Measurements from ENCODE around the gene CCDC192. TPM values are rescaled to one million over a fixed set of nuclear protein-coding genes. Genes with fewer than 3 reads are reported as not detected.

The CCDC192 gene
- total RNA-seq, 6 experiments from 2014 or later: not detected

DNA sequence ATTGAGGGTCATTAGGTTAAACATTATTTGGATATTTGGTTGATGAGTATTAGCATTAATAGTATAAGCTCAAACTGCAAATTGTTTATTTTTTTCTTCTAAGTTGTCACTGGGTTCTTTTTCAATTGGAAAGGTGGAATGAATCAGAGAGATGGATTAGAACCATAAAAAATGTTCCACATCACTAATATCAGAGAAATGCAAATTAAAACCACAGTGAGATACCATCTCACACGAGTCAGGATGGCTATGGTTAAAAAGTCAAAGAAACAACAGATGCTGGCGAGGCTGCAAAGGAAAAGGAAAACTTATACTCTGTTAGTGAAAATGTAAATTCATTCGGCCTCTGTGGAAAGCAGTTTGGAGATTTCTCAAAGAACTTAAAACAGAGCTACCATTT lies 122.8 kb downstream of the CCDC192 start:
- intact Hi-C loops (cut with DNase I): no loop called here
- 40% methylated on average over 3 of the region's 3 CpGs for WGBS (ENCODE audit: insufficient coverage, low coverage, low lambda C conversion rate, missing lambda C conversion rate)
- peaks cover 0 to 11% (median 3%) of the 10 kb centered on the region in 4 donors for H3K4me1 ChIP-seq

DNA sequence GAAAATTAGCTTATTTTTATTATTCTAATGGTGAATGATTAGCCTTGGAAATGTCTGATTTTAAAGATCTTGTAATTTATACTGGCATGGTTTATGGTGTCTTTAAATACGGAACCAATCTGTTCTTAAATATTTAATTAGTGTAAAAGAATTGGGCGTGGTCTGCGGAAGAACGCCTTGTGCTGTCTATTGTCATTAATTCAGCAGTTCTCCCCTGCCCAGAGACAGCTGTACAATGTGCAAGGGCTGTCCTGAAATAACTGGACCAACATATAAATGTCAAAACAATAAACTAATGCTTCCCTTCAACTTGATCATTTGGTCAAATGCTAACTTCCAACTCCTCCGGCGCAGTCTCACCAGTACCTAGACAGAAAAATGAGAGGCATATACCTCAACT lies 124.3 kb downstream of the CCDC192 start:
- intact Hi-C loops (cut with DNase I): no loop called here
- Histone ChIP-seq H3K27ac (no peak overlapping the region), H3K36me3 (no peaks in the 10 kb centered on the region), H3K4me1 (peaks cover 0 to 11% (median 3%) of the 10 kb centered on the region in 4 donors), H3K4me3 (no peak overlapping the region), H3K27me3 (no peaks in the 10 kb centered on the region), H3K9me3 (no peaks in the 10 kb centered on the region)
- TF ChIP-seq POLR2A (IDR thresholded peaks at IDR 0.05): no peak
- TF ChIP-seq, protein P1, sequence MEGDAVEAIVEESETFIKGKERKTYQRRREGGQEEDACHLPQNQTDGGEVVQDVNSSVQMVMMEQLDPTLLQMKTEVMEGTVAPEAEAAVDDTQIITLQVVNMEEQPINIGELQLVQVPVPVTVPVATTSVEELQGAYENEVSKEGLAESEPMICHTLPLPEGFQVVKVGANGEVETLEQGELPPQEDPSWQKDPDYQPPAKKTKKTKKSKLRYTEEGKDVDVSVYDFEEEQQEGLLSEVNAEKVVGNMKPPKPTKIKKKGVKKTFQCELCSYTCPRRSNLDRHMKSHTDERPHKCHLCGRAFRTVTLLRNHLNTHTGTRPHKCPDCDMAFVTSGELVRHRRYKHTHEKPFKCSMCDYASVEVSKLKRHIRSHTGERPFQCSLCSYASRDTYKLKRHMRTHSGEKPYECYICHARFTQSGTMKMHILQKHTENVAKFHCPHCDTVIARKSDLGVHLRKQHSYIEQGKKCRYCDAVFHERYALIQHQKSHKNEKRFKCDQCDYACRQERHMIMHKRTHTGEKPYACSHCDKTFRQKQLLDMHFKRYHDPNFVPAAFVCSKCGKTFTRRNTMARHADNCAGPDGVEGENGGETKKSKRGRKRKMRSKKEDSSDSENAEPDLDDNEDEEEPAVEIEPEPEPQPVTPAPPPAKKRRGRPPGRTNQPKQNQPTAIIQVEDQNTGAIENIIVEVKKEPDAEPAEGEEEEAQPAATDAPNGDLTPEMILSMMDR (IDR thresholded peaks at IDR 0.05): no peak
- DNase-seq (no peak), ATAC-seq (no peak)
- WGBS (ENCODE audit: insufficient coverage, low coverage, low lambda C conversion rate, missing lambda C conversion rate): 90% methylated on average over 6 of the region's 6 CpGs

More for the DNA sequence above, 122.8 kb downstream of the CCDC192 start:
- Histone ChIP-seq H3K36me3 (no peaks in the 10 kb centered on the region), H3K9me3 (no peaks in the 10 kb centered on the region), H3K27me3 (no peaks in the 10 kb centered on the region), H3K4me3 (no peak overlapping the region), H3K27ac (no peak overlapping the region)
- TF ChIP-seq, protein P1 (IDR thresholded peaks at IDR 0.05): no peak
- TF ChIP-seq POLR2A (IDR thresholded peaks at IDR 0.05): no peak
- DNase-seq (no peak), ATAC-seq (no peak)

DNA sequence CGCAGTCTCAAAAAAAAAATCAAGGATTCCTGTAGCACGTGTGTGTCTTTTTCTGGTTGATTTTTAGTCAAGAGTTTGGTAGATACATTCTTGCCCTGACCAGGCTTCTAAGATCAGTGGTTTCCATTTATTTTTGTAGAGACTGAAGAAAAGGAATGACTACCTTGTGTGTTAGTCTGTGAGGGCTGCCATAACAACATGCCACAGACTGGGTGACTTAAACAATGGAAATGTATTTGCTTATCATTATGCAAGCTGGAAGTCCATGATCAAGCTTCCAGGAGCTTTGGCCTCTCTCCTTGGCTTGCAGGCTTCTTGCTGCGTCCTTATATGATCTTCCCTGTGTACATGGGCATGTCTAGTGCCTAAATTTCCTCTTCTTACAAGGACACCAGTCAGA lies 127.0 kb downstream of the CCDC192 start:
- Histone ChIP-seq H3K4me1 (no peaks in the 10 kb centered on the region), H3K36me3 (no peaks in the 10 kb centered on the region), H3K9me3 (no peaks in the 10 kb centered on the region), H3K27me3 (no peaks in the 10 kb centered on the region), H3K4me3 (no peak overlapping the region), H3K27ac (no peak overlapping the region)
- no peak for TF ChIP-seq POLR2A (IDR thresholded peaks at IDR 0.05)
- TF ChIP-seq, protein P1 (IDR thresholded peaks at IDR 0.05): no peak
- no peak for ATAC-seq
- intact Hi-C loops (cut with DNase I): no loop called here
- DNase-seq: no peak
- WGBS (ENCODE audit: insufficient coverage, low coverage, low lambda C conversion rate, missing lambda C conversion rate): 55% methylated on average over 3 of the region's 3 CpGs

DNA sequence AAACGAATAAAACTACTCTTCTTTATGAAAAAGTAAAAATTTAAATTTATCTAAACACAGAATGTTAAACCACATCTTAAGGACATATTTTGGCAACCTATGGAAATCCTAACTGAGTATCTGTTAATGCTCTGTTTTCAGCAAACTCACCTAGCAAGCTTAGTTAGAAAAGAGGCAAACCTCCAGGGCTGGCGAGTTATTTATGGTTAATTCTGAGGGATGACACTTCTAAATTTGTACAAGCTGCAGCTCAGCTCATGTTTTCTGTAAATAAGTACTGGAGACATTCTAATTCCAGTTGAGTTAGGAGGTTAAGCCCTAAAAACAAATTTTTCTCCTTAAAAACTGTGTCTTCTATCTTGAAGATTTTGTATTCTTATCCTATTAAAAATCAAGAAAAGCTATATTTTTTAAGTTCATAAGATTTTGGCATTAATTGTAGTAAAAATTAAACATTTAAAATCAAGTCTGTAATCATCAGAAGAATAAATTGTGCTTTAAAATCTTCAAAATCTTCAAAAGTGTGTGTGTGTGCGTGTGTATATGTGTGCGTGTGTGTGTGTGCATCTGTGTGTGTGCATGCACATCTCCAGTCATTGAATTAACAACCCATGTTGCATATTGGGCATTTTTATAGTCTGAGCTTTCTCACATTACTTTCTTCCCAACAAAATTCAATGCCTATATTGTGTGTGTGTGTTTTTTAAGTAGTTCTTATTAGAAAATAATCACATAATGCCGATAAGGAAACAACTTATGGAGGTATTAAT lies 127.8 kb downstream of the CCDC192 start:
- no peak for TF ChIP-seq POLR2A (IDR thresholded peaks at IDR 0.05)
- TF ChIP-seq, protein P1 (IDR thresholded peaks at IDR 0.05): no peak
- no peak for DNase-seq
- Histone ChIP-seq H3K36me3 (no peaks in the 10 kb centered on the region), H3K27ac (no peak overlapping the region), H3K27me3 (no peaks in the 10 kb centered on the region), H3K4me1 (no peaks in the 10 kb centered on the region), H3K4me3 (no peak overlapping the region), H3K9me3 (no peaks in the 10 kb centered on the region)
- intact Hi-C loops (cut with DNase I): no loop called here
- 73% methylated on average over 5 of the region's 5 CpGs for WGBS (ENCODE audit: insufficient coverage, low coverage, low lambda C conversion rate, missing lambda C conversion rate)
- no peak for ATAC-seq
